Immature natural killer cell (primary cell): ENCODE measurements around the gene TMEM185A. TPM values are rescaled to one million over a fixed set of nuclear protein-coding genes. Genes with fewer than 3 reads are reported as not detected.
"Not testable (repeated sequence)": the region's sequence is repeated elsewhere in the genome, so short reads cannot be mapped to it uniquely, and the experiment has no call there.

ENCODE experiments used
- DNase-seq, 3 donors: peaks; one replicate each; pipeline ENCODE4 v3.0.0; 2022; ENCODE audit warnings: mixed read lengths in 1 of 3
- H3K27ac Mint-ChIP-seq, 6 donors: one replicate each; pipeline ENCODE4 v1.8.0; 2020; ENCODE audit warnings: mixed read lengths in 6 of 6, mild to moderate bottlenecking in 5 of 6, inconsistent platforms in 4 of 6, moderate library complexity in 3 of 6
- H3K27me3 Mint-ChIP-seq, 3 donors: one replicate each; pipeline ENCODE4 v1.8.0; 2020 to 2021; ENCODE audit warnings: low read depth in 3 of 3, mild to moderate bottlenecking in 3 of 3, mixed read lengths in 3 of 3, moderate library complexity in 3 of 3, inconsistent platforms in 1 of 3
- H3K36me3 Mint-ChIP-seq, 3 donors: one replicate each; pipeline ENCODE4 v1.8.0; 2020; ENCODE audit warnings: mixed read lengths in 3 of 3, inconsistent platforms in 2 of 3, mild to moderate bottlenecking in 2 of 3
- H3K4me1 Mint-ChIP-seq, 2 donors: one replicate each; pipeline ENCODE4 v1.8.0; 2020; ENCODE audit warnings: inconsistent platforms in 2 of 2, mild to moderate bottlenecking in 2 of 2, mixed read lengths in 2 of 2, moderate library complexity in 1 of 2
- H3K4me3 Mint-ChIP-seq, 5 donors: one replicate each; pipeline ENCODE4 v1.8.0; 2020; ENCODE audit warnings: mild to moderate bottlenecking in 5 of 5, mixed read lengths in 5 of 5, inconsistent platforms in 3 of 5, moderate library complexity in 3 of 5
- H3K9me3 Mint-ChIP-seq, 6 donors: one replicate each; pipeline ENCODE4 v1.8.0; 2020; ENCODE audit warnings: mild to moderate bottlenecking in 6 of 6, mixed read lengths in 6 of 6, inconsistent platforms in 4 of 6, moderate library complexity in 3 of 6
- polyA plus RNA-seq, 3 donors: library from polyadenylated mRNA; unstranded; fragments of 300-500 nt; fragmentation: Illumina TruSeq; gene quantifications; one replicate each; pipeline ENCODE4 v1.2.3, GENCODE V29; 2021

TMEM185A gene
- polyA plus RNA-seq, 3 donors from 2014 or later = 24.3 to 40.8 (median 27.3) TPM

- H3K9me3 Mint-ChIP-seq = no peaks in the 10 kb centered on the region
These were observed 68.2 kb downstream of the TMEM185A start for GRCh38 chrX:149563359-149563758.

GRCh38 chrX:149555251-149555650, 76.3 kb downstream of the TMEM185A start:
- not testable (repeated sequence) for DNase-seq, H3K36me3 Mint-ChIP-seq, H3K4me3 Mint-ChIP-seq, H3K27ac Mint-ChIP-seq, H3K27me3 Mint-ChIP-seq, H3K9me3 Mint-ChIP-seq, H3K4me1 Mint-ChIP-seq

More at GRCh38 chrX:149563359-149563758, 68.2 kb downstream of the TMEM185A start:
- no peaks in the 10 kb centered on the region for H3K4me1 Mint-ChIP-seq
- no peak for DNase-seq
- H3K36me3 Mint-ChIP-seq = no peaks in the 10 kb centered on the region
- no peak overlapping the region for H3K4me3 Mint-ChIP-seq
- H3K27me3 Mint-ChIP-seq = peaks cover 0 to 5% (median 0%) of the 10 kb centered on the region in 3 donors
- H3K27ac Mint-ChIP-seq = no peak overlapping the region

GRCh38 chrX:149551939-149552248, 79.7 kb downstream of the TMEM185A start:
- DNase-seq, H3K27me3 Mint-ChIP-seq, H3K4me3 Mint-ChIP-seq, H3K9me3 Mint-ChIP-seq, H3K27ac Mint-ChIP-seq, H3K4me1 Mint-ChIP-seq, H3K36me3 Mint-ChIP-seq: not testable (repeated sequence)

- H3K36me3 Mint-ChIP-seq, H3K4me1 Mint-ChIP-seq, H3K4me3 Mint-ChIP-seq, DNase-seq, H3K9me3 Mint-ChIP-seq, H3K27ac Mint-ChIP-seq, H3K27me3 Mint-ChIP-seq: not testable (repeated sequence)
These were observed 80.2 kb downstream of the TMEM185A start for GRCh38 chrX:149551245-149551938.

- H3K27me3 Mint-ChIP-seq = not testable (repeated sequence)
These were observed 81.1 kb downstream of the TMEM185A start for GRCh38 chrX:149550454-149550853.

GRCh38 chrX:149549701-149550100, 81.9 kb downstream of the TMEM185A start, which contains the start of gene HSFX3:
HSFX3 (minus strand) TSS chrX:149549924; CDS start chrX:149549852, 72 bp downstream.
- not testable (repeated sequence) for H3K4me1 Mint-ChIP-seq, H3K27me3 Mint-ChIP-seq, H3K9me3 Mint-ChIP-seq, H3K36me3 Mint-ChIP-seq, H3K4me3 Mint-ChIP-seq, DNase-seq
- peak within 1 kb of the TSS in 2 of 6 donors; percentile 1 to 2 for H3K27ac Mint-ChIP-seq

More at GRCh38 chrX:149550454-149550853, 81.1 kb downstream of the TMEM185A start:
- H3K4me1 Mint-ChIP-seq, H3K4me3 Mint-ChIP-seq, H3K36me3 Mint-ChIP-seq, H3K9me3 Mint-ChIP-seq: not testable (repeated sequence)
- DNase-seq = peak; percentile 43 to 55 (median 44)
- H3K27ac Mint-ChIP-seq = peak overlapping the region in 2 of 6 donors; percentile 1 to 2

GRCh38 chrX:149547782-149548181, 83.8 kb downstream of the TMEM185A start:
- H3K27ac Mint-ChIP-seq, H3K4me3 Mint-ChIP-seq, DNase-seq, H3K36me3 Mint-ChIP-seq, H3K4me1 Mint-ChIP-seq, H3K27me3 Mint-ChIP-seq, H3K9me3 Mint-ChIP-seq: not testable (repeated sequence)

- not testable (repeated sequence) for H3K4me3 Mint-ChIP-seq, H3K4me1 Mint-ChIP-seq, H3K27ac Mint-ChIP-seq, H3K27me3 Mint-ChIP-seq, H3K36me3 Mint-ChIP-seq, DNase-seq, H3K9me3 Mint-ChIP-seq
These were observed 84.6 kb downstream of the TMEM185A start for GRCh38 chrX:149546962-149547361.

Other genes with a start within 250 kb of the TMEM185A start
- 100 to 1,000 TPM; 143 to 230 (median 163) TPM for gene IDS, start 126.5 kb downstream of the TMEM185A start, polyA plus RNA-seq
- 10 to 100 TPM; 39.9 to 58.6 (median 45.7) TPM for gene EOLA1, start 90.8 kb downstream of the TMEM185A start, polyA plus RNA-seq
- not detected for gene HSFX3, start 81.9 kb downstream of the TMEM185A start, polyA plus RNA-seq
- gene MAGEA9B, start 44.3 kb downstream of the TMEM185A start, polyA plus RNA-seq = not detected
- gene HSFX2, start 36.5 kb downstream of the TMEM185A start, polyA plus RNA-seq = not detected
- not detected for gene MAGEA11, start 80.3 kb upstream of the TMEM185A start, polyA plus RNA-seq
- under 1 TPM in 1 of 3 donors, not detected in 2; 0.26 TPM for gene HSFX1, start 142.3 kb upstream of the TMEM185A start, polyA plus RNA-seq
- gene MAGEA9, start 150.1 kb upstream of the TMEM185A start, polyA plus RNA-seq = not detected
- gene MAGEA8, start 249.4 kb upstream of the TMEM185A start, polyA plus RNA-seq = not detected